K562 (cell line): ENCODE data around the gene DGKB. TPM values are rescaled to one million over a fixed set of nuclear protein-coding genes. Genes with fewer than 3 reads are reported as not detected.

Source experiments
- ATAC-seq: fragments of 200-7000 bp; cut with Tn5 transposase; 3 replicates; pipeline ENCODE4 v1.9.1; 2020; ENCODE audit warnings: moderate library complexity
- BruUV-seq: library from RNA; stranded (reverse); fragments of 400-500 nt; replicated peaks from 2 replicates; lab custom pipeline; 2021; lab: Mats Ljungman, UMichigan
- CTCF ChIA-PET: fragments of 300-600 bp; formaldehyde crosslinking; extraction: SDS; loops from one replicate; lab custom pipeline; 2021; ENCODE audit warnings: low intra/inter-chr PET ratio; lab: Yijun Ruan, JAX
- POLR2A ChIA-PET: fragments of 300-600, 350-650 bp; sonication (Branson Sonifier 250); formaldehyde crosslinking; extraction: SDS; loops from one replicate; lab custom pipeline; 2021; ENCODE audit warnings: antibody characterized with exemption, inconsistent platforms; lab: Yijun Ruan, JAX
- DNase-seq, 4 experiments: peaks; one replicate each; pipeline versions ENCODE4 v3.0.0 to v3.0.0-alpha.2; 2011 to 2018; ENCODE audit warnings: low spot score in 3 of 4, mixed read lengths in 3 of 4; ENCODE audit errors: extremely low read depth in 1 of 4
- FAIRE-seq: peaks from 2 replicates; lab custom pipeline; 2011; peaks lifted over from hg19 to GRCh38; lab: Jason Lieb, UNC
- H2AFZ ChIP-seq: 2 replicates; pipeline ENCODE4 v1.6.0; 2011; ENCODE audit warnings: low read depth, low read length, control low read depth, inconsistent platforms
- H3K27ac ChIP-seq: fragments of 200-600 bp; 3 replicates; pipeline ENCODE4 v1.8.0; 2011; ENCODE audit warnings: low read depth, mild to moderate bottlenecking, control low read depth, inconsistent platforms, low read length, moderate library complexity, mixed read lengths; ENCODE audit errors: extremely low read depth
- H3K27me3 ChIP-seq, 2 experiments: fragments of 300-600 bp in 1 of 2; 2 replicates in 1 of 2; 3 replicates in 1 of 2; pipeline versions ENCODE4 v1.6.0 to v1.8.0; 2011; ENCODE audit warnings: inconsistent platforms in 2 of 2, low read length in 2 of 2, mild to moderate bottlenecking in 1 of 2, mixed read lengths in 1 of 2, moderate library complexity in 1 of 2; ENCODE audit not compliant: control insufficient read depth in 2 of 2, insufficient read depth in 2 of 2
- H3K36me3 ChIP-seq: fragments of 300-600 bp; 3 replicates; pipeline ENCODE4 v1.8.0; 2011; ENCODE audit warnings: mild to moderate bottlenecking, low read length, inconsistent platforms; ENCODE audit not compliant: control insufficient read depth, insufficient read depth
- H3K4me1 ChIP-seq, 2 experiments: fragments of 200-600 bp in 1 of 2; replicated peaks in 1 of 2; 2 replicates in 1 of 2; 3 replicates in 1 of 2; pipeline versions ENCODE4 v1.5.1 to v1.8.0; 2011; ENCODE audit warnings: inconsistent platforms in 2 of 2, low read length in 2 of 2, mild to moderate bottlenecking in 1 of 2, mixed read lengths in 1 of 2, moderate library complexity in 1 of 2; ENCODE audit not compliant: control insufficient read depth in 2 of 2, insufficient read depth in 2 of 2
- H3K4me2 ChIP-seq: 2 replicates; pipeline ENCODE4 v1.6.1; 2011; ENCODE audit warnings: low read length, control low read depth, inconsistent platforms, mixed read lengths; ENCODE audit not compliant: insufficient read depth
- H3K4me3 ChIP-seq: fragments of 200-600 bp; sonication (generic), shearing (Covaris generic); 2 replicates; pipeline ENCODE4 v1.5.1; 2016; ENCODE audit warnings: control low read depth, inconsistent platforms
- H3K79me2 ChIP-seq: fragments of 200-600 bp; 3 replicates; pipeline ENCODE4 v1.8.0; 2011; ENCODE audit warnings: low read length, inconsistent platforms; ENCODE audit not compliant: control insufficient read depth, insufficient read depth
- H3K9ac ChIP-seq, 2 experiments: 2 replicates each; pipeline versions ENCODE4 v1.6.0 to v1.6.1; 2011; ENCODE audit warnings: low read depth in 2 of 2, low read length in 2 of 2, control low read depth in 1 of 2, inconsistent platforms in 1 of 2, mild to moderate bottlenecking in 1 of 2, mixed read lengths in 1 of 2; ENCODE audit not compliant: insufficient read depth in 1 of 2
- H3K9me1 ChIP-seq: one replicate; pipeline ENCODE4 v1.6.0; 2011; ENCODE audit warnings: inconsistent platforms, mild to moderate bottlenecking, low read length, moderate library complexity; ENCODE audit not compliant: control insufficient read depth, insufficient read depth
- H3K9me3 ChIP-seq: replicated peaks from 2 replicates; pipeline ENCODE4 v1.5.1; 2011; ENCODE audit warnings: low read depth, low read length, inconsistent platforms; ENCODE audit not compliant: control insufficient read depth, insufficient read depth
- H4K20me1 ChIP-seq: replicated peaks from 2 replicates; pipeline ENCODE4 v1.6.1; 2011; ENCODE audit warnings: low read length, inconsistent platforms, mixed read lengths; ENCODE audit not compliant: control insufficient read depth, insufficient read depth
- CTCF ChIP-seq, 3 experiments: IDR thresholded peaks in 2 of 3; conservative IDR thresholded peaks in 1 of 3; 2 replicates each; pipeline ENCODE4 v1.5.1; 2011 to 2012; ENCODE audit warnings: low read length in 3 of 3, mild to moderate bottlenecking in 3 of 3, control low read depth in 2 of 3, improper control_type of control experiment in 1 of 3, inconsistent platforms in 1 of 3, low read depth in 1 of 3, mixed read lengths in 1 of 3, moderate library complexity in 1 of 3; ENCODE audit not compliant: insufficient read depth in 2 of 3
- MAFK ChIP-seq: IDR thresholded peaks from 2 replicates; pipeline ENCODE4 v1.6.1; 2011; ENCODE audit warnings: low read length, improper control_type of control experiment
- MAX ChIP-seq: sonication (generic); formaldehyde crosslinking; IDR thresholded peaks from 2 replicates; pipeline ENCODE4 v1.9.0; 2022; ENCODE audit warnings: mild to moderate bottlenecking, missing genetic modification reagents
- POLR2AphosphoS5 ChIP-seq: IDR thresholded peaks from 2 replicates; pipeline ENCODE4 v1.6.1; 2011; ENCODE audit warnings: mild to moderate bottlenecking, low read depth, low read length, moderate library complexity; ENCODE audit not compliant: control insufficient read depth, insufficient read depth
- SNIP1 ChIP-seq: fragments of 450-650 bp; IDR thresholded peaks from 2 replicates; pipeline ENCODE4 v1.7.1; 2017; ENCODE audit warnings: low read depth, mild to moderate bottlenecking
- SP1 ChIP-seq: sonication (generic); formaldehyde crosslinking; IDR thresholded peaks from 2 replicates; pipeline ENCODE4 v1.8.1; 2022; ENCODE audit warnings: mild to moderate bottlenecking, missing genetic modification reagents
- TEAD2 ChIP-seq: fragments of 450-650 bp; IDR thresholded peaks from 2 replicates; pipeline ENCODE4 v1.6.1; 2016; ENCODE audit warnings: missing genetic modification characterization, control low read depth, missing compliant biosample characterization
- XRCC3 ChIP-seq: fragments of 450-650 bp; IDR thresholded peaks from 2 replicates; pipeline ENCODE4 v1.6.1; 2017; ENCODE audit warnings: mild to moderate bottlenecking, moderate library complexity
- ZNF143 ChIP-seq: sonication (generic); formaldehyde crosslinking; IDR thresholded peaks from 2 replicates; pipeline ENCODE4 v1.9.0; 2022; ENCODE audit warnings: mild to moderate bottlenecking, missing genetic modification reagents
- ZNF398 ChIP-seq: fragments of 250-450 bp; sonication (Bioruptor Pico); IDR thresholded peaks from 2 replicates; pipeline ENCODE4 v1.8.0; 2021; ENCODE audit warnings: moderate library complexity, mild to moderate bottlenecking, inconsistent platforms
- WGBS: fragments of 100-300 bp; shearing (Covaris generic); methylation state at CpG from one replicate; pipeline ENCODE4 v1.1.6; 2016; ENCODE audit warnings: low coverage, mixed read lengths; ENCODE audit not compliant: insufficient coverage; ENCODE audit errors: missing lambda C conversion rate; 5-methylcytosine and 5-hydroxymethylcytosine counted together
- in situ Hi-C: fragments of 300-500 bp; cut with MboI; formaldehyde crosslinking; loops from 4 replicates; pipeline ENCODE4 v1.15.0; 2018; ENCODE audit warnings: inconsistent platforms, mixed read lengths
- intact Hi-C: fragments of 100-400 bp; cut with micrococcal nuclease; formaldehyde crosslinking; loops from 2 replicates; pipeline ENCODE4 v1.14.2; 2022
- polyA plus RNA-seq, 8 experiments: library from polyadenylated mRNA; depleted of rRNA in 4 of 8; stranded (reverse) in 5 of 8; unstranded in 3 of 8; fragments of >200 nt; fragmentation: Nextera tagmentation in 2 of 8; fragmentation: Illumina TruSeq in 1 of 8; extraction: Ambion mirVana in 2 of 8; extraction: Trizol in 1 of 8; gene quantifications; 2 replicates each; pipeline versions ENCODE4 v1.2.1 to v1.2.3, GENCODE V29; 2011 to 2014; ENCODE audit warnings: inconsistent platforms in 1 of 8, missing spikeins in 1 of 8
- total RNA-seq, 7 experiments: library from RNA; depleted of rRNA in 6 of 7; stranded (reverse); fragments of >200 nt in 6 of 7; fragmentation: Illumina TruSeq in 2 of 7; extraction: Trizol in 2 of 7; gene quantifications; 2 replicates each; pipeline versions ENCODE4 v1.2.1 to v1.2.3, GENCODE V29; 2011 to 2021; ENCODE audit warnings: low replicate concordance in 1 of 7
- TF ChIP-seq, protein P1 (sequence below): conservative IDR thresholded peaks from 2 replicates; pipeline ENCODE4 v1.6.1; 2011; ENCODE audit warnings: low read depth, mild to moderate bottlenecking, low read length; ENCODE audit not compliant: control insufficient read depth

The DGKB gene
- total and polyA plus RNA-seq, 9 of the 15 experiments (the other 6 are each of a cell fraction or from before 2014, with no cell fraction given) = 0.01 TPM; not detected in 8

DNA sequence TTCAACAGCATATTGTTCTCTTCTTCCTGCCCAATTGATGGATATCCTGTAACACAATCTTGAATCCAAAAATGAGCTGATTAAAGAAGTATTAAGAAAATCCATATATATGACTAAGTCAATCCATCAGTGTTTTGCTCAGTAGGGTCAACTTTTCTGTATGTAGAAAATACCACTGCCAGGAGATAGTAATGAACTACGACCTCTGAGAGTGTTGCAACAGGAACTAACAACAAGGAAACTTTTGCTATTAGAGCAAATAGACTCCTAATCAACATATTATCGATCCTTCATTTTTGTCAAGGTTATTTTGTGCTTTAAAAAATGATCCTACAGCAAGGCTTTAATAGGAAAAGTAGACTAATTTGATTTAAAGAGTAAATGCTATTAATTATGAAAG lies 507.8 kb downstream of the DGKB start:
- H3K4me2 ChIP-seq = no peak overlapping the region
- POLR2A ChIA-PET = no interaction called here
- in situ Hi-C loops = no loop called here
- TF ChIP-seq MAFK (no peak), ZNF143 (no peak), CTCF (IDR thresholded peaks at IDR 0.05 in 2 of 3, conservative IDR thresholded peaks at IDR 0.05 in 1 of 3; ENCODE audit: insufficient read depth in 2 of 3, low read depth in 1 of 3, low read length in 3 of 3) (no peak), XRCC3 (no peak)
- no peak overlapping the region for H3K4me3 ChIP-seq
- no peak for FAIRE-seq
- H3K27ac ChIP-seq = no peak overlapping the region
- no peak overlapping the region for H3K9ac ChIP-seq
- 3% methylated on average over 2 of the region's 2 CpGs for WGBS
- H3K4me1 ChIP-seq = no peaks in the 10 kb centered on the region
- H4K20me1 ChIP-seq = no peaks in the 10 kb centered on the region
- no peaks in the 10 kb centered on the region for H3K27me3 ChIP-seq
- BruUV-seq = no TSS peak
- H3K9me1 ChIP-seq = no peaks in the 10 kb centered on the region
- intact Hi-C loops = no loop called here
- H3K9me3 ChIP-seq = no peaks in the 10 kb centered on the region; the same call in 1 of the 2 replicates
- H3K36me3 ChIP-seq = no peaks in the 10 kb centered on the region
- CTCF ChIA-PET = no interaction called here
- H2AFZ ChIP-seq = no peak overlapping the region
- H3K79me2 ChIP-seq = no peaks in the 10 kb centered on the region
- no peak for DNase-seq
- ATAC-seq = no peak

GRCh38 chr7:14389595-14389994 lies 513.0 kb downstream of the DGKB start:
- Histone ChIP-seq H3K27me3 (no peaks in the 10 kb centered on the region), H3K4me3 (no peak overlapping the region), H3K4me2 (no peak overlapping the region), H4K20me1 (no peaks in the 10 kb centered on the region), H3K4me1 (no peaks in the 10 kb centered on the region), H3K9ac (no peak overlapping the region), H2AFZ (no peak overlapping the region), H3K9me1 (no peaks in the 10 kb centered on the region), H3K9me3 (peaks cover 2% of the 10 kb centered on the region; the same call in 1 of the 2 replicates), H3K27ac (no peak overlapping the region), H3K79me2 (no peaks in the 10 kb centered on the region), H3K36me3 (no peaks in the 10 kb centered on the region)
- no peak for ATAC-seq
- POLR2A ChIA-PET = no interaction called here
- DNase-seq = no peak
- in situ Hi-C loops = no loop called here
- intact Hi-C loops = no loop called here
- WGBS = 1% methylated on average over 4 of the region's 4 CpGs
- no TSS peak for BruUV-seq
- FAIRE-seq = no peak
- CTCF ChIA-PET = no interaction called here
- TF ChIP-seq SP1 (CRISPR knock-in tag) (no peak), SNIP1 (no peak), ZNF398 (CRISPR knock-in tag) (no peak), TEAD2 (no peak), POLR2AphosphoS5 (no peak), MAX (CRISPR knock-in tag) (no peak)
- TF ChIP-seq, protein P1, sequence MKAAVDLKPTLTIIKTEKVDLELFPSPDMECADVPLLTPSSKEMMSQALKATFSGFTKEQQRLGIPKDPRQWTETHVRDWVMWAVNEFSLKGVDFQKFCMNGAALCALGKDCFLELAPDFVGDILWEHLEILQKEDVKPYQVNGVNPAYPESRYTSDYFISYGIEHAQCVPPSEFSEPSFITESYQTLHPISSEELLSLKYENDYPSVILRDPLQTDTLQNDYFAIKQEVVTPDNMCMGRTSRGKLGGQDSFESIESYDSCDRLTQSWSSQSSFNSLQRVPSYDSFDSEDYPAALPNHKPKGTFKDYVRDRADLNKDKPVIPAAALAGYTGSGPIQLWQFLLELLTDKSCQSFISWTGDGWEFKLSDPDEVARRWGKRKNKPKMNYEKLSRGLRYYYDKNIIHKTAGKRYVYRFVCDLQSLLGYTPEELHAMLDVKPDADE = no peak
